Umbilical cord (tissue), 2 donors: ENCODE results near the gene OLFM2. TPM values are rescaled to one million over a fixed set of nuclear protein-coding genes. Genes with fewer than 3 reads are reported as not detected.

Source experiments
- DNase-seq: peaks from one replicate; pipeline ENCODE4 v3.0.0-alpha.2; 2015; ENCODE audit warnings: low spot score
- total RNA-seq: library from RNA; depleted of rRNA; stranded (reverse); fragments of >200 nt; gene quantifications from one replicate; pipeline ENCODE4 v1.2.3, GENCODE V29; 2014; ENCODE audit warnings: low replicate concordance; ENCODE audit not compliant: insufficient read depth

OLFM2 gene
- total RNA-seq, 1 donor from 2014 or later: not detected

- no peak for DNase-seq
Measured at GRCh38 chr19:9910625-9911024, 25.7 kb downstream of the OLFM2 start.

DNA sequence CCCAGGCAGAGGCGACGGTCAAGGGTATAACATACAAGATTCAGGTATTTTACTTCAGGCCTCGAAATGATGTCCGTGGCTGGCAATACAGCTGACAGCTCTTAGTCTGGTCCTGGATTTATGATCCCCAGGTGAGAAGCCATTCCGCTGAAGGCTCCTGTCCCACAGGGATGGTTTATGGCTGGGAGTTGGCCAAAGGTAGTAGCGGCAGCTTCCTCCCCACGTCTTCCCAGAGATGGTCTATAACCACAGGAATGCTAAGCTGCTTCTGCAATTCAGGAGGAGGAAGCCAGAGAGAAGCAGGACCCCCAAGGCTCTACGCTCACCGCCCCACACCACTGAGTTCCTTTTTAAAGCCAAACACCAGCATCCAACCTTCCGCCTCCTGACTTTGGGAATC lies 27.1 kb downstream of the OLFM2 start:
- no peak for DNase-seq

- DNase-seq: no peak
Measured at GRCh38 chr19:9906475-9907087, 29.7 kb downstream of the OLFM2 start.

DNA sequence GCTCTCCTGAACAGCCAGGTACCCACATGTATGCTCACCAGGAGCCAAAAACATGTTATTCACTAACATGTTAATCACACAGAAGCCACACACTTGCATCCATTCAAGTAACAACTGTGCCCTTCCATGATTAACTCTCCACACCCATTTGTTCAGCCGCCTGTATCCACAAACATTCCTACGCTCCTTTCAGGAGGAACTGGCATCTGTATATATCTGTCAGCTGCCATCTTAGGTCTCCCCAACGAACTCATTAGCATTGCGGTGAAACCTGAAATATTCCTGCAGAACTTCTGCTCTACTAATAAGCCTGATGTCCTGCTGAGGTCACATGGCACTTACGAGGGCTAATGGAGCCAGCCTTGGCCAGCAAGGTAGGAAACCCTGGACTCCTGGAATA lies 33.0 kb downstream of the OLFM2 start:
- DNase-seq: no peak

GRCh38 chr19:9901642-9902041 lies 34.7 kb downstream of the OLFM2 start:
- no peak for DNase-seq

GRCh38 chr19:9901020-9901419 lies 35.3 kb downstream of the OLFM2 start:
- no peak for DNase-seq

DNA sequence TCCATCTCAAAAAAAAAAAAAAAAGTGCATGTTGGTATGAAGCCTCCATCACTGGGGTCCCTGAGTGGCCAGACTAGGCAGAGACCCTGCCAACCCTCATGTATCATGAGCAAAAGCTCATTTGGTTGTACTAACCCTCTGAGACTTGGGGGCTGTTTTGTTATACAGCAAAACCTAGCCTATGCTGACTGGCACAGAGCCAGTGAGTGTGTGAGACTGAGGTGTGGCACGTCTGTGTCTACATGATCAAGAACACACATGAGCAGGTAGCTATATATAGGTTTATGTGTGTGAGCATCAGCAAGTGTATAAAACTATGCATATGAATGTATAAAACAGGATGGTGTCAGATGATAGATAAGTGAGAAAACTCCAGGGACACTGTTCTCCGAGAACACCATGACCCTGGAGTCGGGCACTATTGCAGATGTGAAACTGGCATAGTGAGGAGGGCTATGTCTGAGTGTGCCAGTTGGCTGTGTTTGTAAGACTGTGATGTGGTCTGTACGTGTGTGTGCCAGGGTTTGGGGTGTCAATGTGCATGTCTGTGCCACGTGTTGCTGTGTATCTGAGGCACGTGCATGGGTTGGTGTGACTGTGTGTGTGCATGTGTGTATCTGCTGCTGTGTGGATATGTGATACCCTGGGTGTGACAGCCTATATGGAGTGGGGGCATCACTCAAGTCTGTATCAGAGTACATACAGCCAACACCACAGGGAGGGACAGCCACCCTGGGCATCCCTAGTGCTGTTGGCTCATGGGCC lies 44.5 kb downstream of the OLFM2 start:
- DNase-seq: no peak

DNA sequence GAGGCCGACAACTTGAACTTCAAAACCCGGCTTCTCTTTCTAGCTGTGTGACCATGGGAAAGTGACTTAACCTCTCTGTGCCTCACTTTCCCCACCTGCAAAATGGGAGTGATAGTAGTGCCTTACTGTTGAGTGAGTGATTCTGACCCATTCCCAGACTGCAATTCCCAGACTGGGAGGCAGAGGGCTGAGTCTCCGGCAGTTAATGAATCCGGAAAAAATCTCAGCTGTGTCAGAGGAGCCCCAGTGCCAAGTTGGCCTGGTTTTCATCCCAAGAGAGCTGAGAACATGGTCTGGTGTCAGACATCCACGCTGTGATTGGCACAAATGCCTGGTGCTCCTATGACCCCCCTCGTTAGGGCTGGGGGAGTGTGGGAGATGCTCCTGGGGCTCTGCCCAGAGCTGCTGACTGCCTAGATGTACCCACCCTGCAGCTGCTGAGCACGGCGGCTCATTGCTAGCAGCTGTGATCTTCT lies 51.2 kb downstream of the OLFM2 start:
- peak; percentile 65 for DNase-seq

GRCh38 chr19:9883764-9884163 lies 52.6 kb downstream of the OLFM2 start:
- DNase-seq: peak; percentile 15

DNA sequence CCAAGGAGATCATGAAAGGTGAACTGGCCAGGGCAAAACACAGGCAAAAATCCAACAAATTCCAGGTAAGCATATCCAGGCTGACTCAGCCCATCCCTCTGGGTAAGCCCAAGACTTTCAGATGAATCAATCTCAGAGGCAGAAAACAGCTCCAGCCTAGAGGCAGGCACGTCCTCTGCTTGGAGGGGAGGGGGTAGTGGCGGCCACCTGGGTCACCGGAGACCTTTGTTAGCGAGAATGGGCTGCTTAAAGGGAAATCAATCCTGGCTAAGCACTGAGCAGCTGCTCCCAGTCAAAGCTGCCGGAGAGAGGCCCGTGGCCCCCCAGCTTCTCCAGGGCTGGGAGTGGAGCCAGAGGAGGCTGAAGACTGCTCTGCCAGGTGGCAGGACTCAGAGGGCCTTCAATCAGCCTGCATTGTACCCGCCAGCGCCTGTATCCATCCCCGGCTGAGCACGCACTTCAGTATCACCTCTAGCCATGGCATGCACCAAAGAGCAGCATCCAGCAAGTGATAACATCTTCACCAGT lies 53.0 kb downstream of the OLFM2 start:
- peak; percentile 69 for DNase-seq

GRCh38 chr19:9881720-9882119 lies 54.6 kb downstream of the OLFM2 start:
- DNase-seq: no peak

- DNase-seq: no peak
Measured at GRCh38 chr19:9878511-9879196, 57.7 kb downstream of the OLFM2 start.

DNA sequence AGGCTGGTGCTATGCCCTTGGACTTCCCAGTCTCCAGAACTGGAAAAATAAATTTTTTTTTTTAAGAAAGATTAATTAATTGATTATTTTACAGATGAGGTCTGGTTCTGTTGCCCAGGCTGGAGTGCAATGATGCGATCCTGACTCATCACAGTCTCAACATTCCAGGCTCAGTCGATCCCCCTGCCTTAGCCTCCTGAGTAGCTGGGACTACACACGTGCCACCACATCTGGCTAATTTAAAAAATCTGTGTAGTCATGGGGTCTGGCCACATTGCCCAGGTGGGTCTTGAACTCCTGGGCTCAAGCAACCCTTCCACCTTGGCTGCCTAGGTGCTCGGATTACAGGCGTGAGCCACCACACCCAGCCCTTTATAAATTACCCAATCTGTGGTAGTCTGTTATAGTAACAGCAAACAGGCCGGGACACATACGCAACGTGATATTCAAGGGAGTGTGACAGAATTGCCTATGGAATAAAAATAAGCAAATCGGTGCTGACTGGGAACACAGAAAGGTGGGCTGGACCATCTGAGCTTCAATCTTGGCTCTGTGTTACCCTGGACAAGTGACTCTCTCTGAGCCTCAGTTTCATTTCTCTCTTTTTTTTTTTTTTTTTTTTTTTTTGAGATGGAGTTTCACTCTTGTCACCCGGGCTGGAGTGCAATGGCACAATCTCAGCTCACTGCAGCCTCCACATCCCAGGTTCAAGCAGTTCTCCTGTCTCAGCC lies 58.4 kb downstream of the OLFM2 start:
- DNase-seq: no peak

DNA sequence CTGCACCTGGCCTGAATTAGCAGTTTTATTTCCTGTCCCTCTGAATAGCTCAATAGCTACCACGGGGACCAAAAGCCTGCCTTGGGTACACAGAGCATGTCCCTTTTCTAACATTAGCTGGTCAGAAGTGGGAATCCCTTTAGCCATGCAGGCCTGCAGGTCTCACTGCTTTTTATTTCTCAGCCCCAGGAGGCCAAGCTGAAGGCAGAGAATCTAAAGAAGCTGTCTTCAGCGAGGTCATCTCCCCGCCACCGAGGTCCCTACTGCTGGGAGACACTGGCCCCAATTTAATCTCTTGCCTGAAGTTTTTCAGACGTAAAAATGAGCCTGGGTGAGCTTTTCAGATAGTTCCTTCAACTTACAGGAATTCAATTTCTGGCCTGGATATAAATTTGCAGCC lies 60.5 kb downstream of the OLFM2 start:
- no peak for DNase-seq

GRCh38 chr19:9875031-9875627 lies 61.2 kb downstream of the OLFM2 start:
- peak; percentile 35 for DNase-seq

GRCh38 chr19:9872618-9873242 lies 63.6 kb downstream of the OLFM2 start:
- DNase-seq: no peak

DNA sequence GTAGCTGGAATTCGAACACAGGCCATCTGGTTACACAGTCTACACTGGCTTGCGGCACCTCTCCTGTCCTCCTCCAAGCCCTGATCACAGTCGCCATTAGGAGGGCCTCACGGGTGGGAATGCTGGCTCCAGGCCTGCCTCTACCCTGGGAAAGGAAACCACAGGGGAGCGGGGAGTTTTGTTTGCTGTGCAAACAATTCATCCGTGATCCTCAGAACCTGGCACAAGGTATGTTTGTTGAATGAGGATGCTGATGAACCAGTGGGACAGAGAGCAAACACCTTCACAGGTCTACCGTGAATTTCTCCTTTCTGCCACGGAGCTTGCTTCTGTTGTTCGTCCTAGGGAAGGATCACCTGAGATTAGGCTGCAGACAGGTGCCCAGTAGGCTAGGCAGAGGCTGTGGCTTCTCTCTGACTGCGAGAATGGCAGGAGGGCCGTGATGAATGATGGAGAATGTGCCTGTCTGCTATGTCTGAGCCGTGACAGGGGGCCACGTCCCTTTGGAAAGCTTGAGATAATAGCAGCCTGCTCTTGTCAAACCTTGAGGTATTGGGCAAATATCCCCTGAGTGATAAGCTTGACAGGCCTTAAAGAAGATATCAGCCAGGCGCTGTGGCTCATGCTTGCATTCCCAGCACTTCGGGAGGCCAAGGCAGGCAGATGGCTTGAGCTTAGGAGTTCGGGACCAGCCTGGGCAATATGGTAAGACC lies 64.5 kb downstream of the OLFM2 start:
- no peak for DNase-seq

DNA sequence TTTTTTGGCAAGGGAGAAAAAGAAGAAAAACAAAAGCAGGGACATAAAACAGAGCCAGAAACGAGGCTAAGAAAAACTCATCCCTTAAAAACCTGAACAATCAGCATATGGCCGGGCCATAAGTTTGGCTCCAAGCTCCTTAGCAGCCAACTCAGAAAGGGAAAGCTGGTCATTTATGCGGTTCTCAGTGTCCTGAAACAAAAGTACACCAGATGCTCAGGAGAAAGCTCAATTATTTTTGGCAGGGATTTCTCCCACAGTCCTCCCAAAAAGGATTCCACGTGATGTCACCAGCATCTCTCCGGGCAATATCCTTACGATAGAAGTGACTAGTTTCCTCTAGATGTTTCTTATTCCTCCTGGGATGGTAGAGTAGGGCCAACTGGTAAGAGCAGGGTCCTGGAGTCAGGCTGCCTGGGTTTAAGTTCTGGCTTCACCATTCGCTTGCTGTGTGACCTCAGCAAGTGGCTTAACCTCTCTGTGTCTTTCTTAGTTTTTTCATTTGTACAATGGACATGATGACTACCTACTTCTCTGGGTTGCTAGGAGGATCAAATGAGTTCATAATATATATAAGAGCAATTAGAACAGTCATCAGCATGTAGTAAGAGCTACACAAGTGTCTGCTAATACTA lies 67.2 kb downstream of the OLFM2 start:
- no peak for DNase-seq

GRCh38 chr19:9865732-9866501 lies 70.4 kb downstream of the OLFM2 start:
- no peak for DNase-seq
